Panc1 (cell line): ENCODE data around the gene OOSP3. TPM values are rescaled to one million over a fixed set of nuclear protein-coding genes. Genes with fewer than 3 reads are reported as not detected.

ENCODE experiments used
- ATAC-seq: fragments of 200-7000 bp; cut with Tn5 transposase; 2 replicates; pipeline ENCODE4 v1.9.1; 2020; ENCODE audit warnings: mild to moderate bottlenecking, moderate library complexity
- BruUV-seq: library from RNA; stranded (reverse); fragments of 400-500 nt; replicated peaks from 2 replicates; lab custom pipeline; 2021; lab: Mats Ljungman, UMichigan
- CTCF ChIA-PET: fragments of 300-600 bp; sonication (Branson Sonifier 250); formaldehyde crosslinking; loops from one replicate; lab custom pipeline; 2022; ENCODE audit warnings: antibody characterized with exemption; lab: Charles Lee
- POLR2A ChIA-PET: fragments of 300-600 bp; sonication (Branson Sonifier 250); formaldehyde crosslinking; loops from one replicate; lab custom pipeline; 2022; ENCODE audit warnings: antibody characterized with exemption; lab: Charles Lee
- DNase-seq: peaks from one replicate; pipeline ENCODE4 v3.0.0-alpha.2; 2010; ENCODE audit warnings: low read depth, low spot score
- H3K27ac ChIP-seq: 2 replicates; pipeline ENCODE4 v1.5.1; 2011; ENCODE audit warnings: mild to moderate bottlenecking, low read length, inconsistent platforms
- H3K27me3 ChIP-seq: fragments of 200-500 bp; sonication (Bioruptor generic); 2 replicates; pipeline ENCODE4 v1.6.0; 2014; ENCODE audit warnings: low read length, inconsistent platforms; ENCODE audit not compliant: control insufficient read depth, insufficient read depth
- H3K36me3 ChIP-seq: fragments of 200-500 bp; sonication (Bioruptor generic); 2 replicates; pipeline ENCODE4 v1.5.1; 2014; ENCODE audit warnings: inconsistent platforms, mild to moderate bottlenecking, low read length, moderate library complexity; ENCODE audit not compliant: control insufficient read depth, insufficient read depth
- H3K4me1 ChIP-seq: 2 replicates; pipeline ENCODE4 v1.5.1; 2011; ENCODE audit warnings: inconsistent platforms, mild to moderate bottlenecking, low read length, moderate library complexity; ENCODE audit not compliant: control insufficient read depth, insufficient read depth
- H3K4me3 ChIP-seq, 2 experiments: 2 replicates each; pipeline ENCODE4 v1.5.1; 2011 to 2012; ENCODE audit warnings: low read depth in 2 of 2, low read length in 2 of 2, mild to moderate bottlenecking in 2 of 2, inconsistent platforms in 1 of 2, moderate library complexity in 1 of 2
- H3K9me3 ChIP-seq: fragments of 200-500 bp; sonication (Bioruptor generic); 2 replicates; pipeline ENCODE4 v1.5.1; 2014; ENCODE audit warnings: low read depth, mild to moderate bottlenecking, inconsistent platforms, low read length, moderate library complexity; ENCODE audit not compliant: control insufficient read depth, insufficient read depth
- POLR2AphosphoS5 ChIP-seq: IDR thresholded peaks from 2 replicates; pipeline ENCODE4 v1.6.1; 2012; ENCODE audit warnings: mild to moderate bottlenecking, low read depth, low read length, moderate library complexity
- SIN3A ChIP-seq: IDR thresholded peaks from 2 replicates; pipeline ENCODE4 v1.6.1; 2012; ENCODE audit warnings: low read depth, mild to moderate bottlenecking, low read length, moderate library complexity, borderline replicate concordance; ENCODE audit not compliant: insufficient read depth
- TCF7L2 ChIP-seq: IDR thresholded peaks from 2 replicates; pipeline ENCODE4 v1.6.1; 2011; ENCODE audit warnings: mild to moderate bottlenecking, low read depth, low read length, inconsistent platforms
- in situ Hi-C: cut with HindIII; loops from 2 replicates; pipeline ENCODE4 v1.10.0; 2016; ENCODE audit warnings: low sequenced_read_pairs, low pct_unique_long_range_greater_than_20kb
- intact Hi-C: fragments of 100-400 bp; cut with micrococcal nuclease; formaldehyde crosslinking; loops from one replicate; pipeline ENCODE4 v1.10.0; 2022; ENCODE audit not compliant: unreplicated experiment
- total RNA-seq: library from RNA; stranded (reverse); gene quantifications from one replicate; pipeline ENCODE4 v1.2.1, GENCODE V29; 2021; ENCODE audit not compliant: unreplicated experiment
- TF ChIP-seq, protein P1 (sequence below): fragments of 450-650 bp; IDR thresholded peaks from 2 replicates; pipeline ENCODE4 v1.5.1; 2017; ENCODE audit warnings: mild to moderate bottlenecking
- TF ChIP-seq, protein P2 (sequence below), 2 experiments: IDR thresholded peaks; 2 replicates each; pipeline ENCODE4 v1.6.1; 2011 to 2012; ENCODE audit warnings: low read depth in 2 of 2, control low read depth in 1 of 2, low read length in 1 of 2, mild to moderate bottlenecking in 1 of 2, moderate library complexity in 1 of 2; ENCODE audit not compliant: insufficient read depth in 1 of 2

OOSP3 gene
- total RNA-seq, 1 experiment from 2014 or later: not detected

DNA sequence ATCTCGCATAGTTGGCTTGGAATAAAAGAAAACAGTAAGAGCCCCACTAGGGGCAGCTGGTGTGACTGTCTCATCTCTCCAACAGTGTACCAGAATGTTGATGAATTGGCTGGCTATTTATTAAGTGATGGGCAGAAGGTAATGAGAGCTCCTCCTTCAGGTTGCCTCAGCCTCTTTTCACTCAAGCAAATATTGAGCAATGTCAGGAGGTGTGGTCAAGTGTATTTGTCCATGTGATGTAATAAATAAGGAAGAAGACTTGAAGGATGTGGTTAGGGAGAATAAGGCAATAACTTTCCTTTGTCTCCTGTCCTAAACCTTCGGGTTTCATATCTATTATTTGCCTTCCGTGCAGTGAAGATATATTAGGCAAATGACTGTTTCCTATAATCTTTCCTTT, 12.2 kb upstream of the OOSP3 start, which contains the start of gene TCN1:
Gene TCN1, minus strand, starts transcription at position 91 of the 400 bp plus-strand sequence. Its CDS starts 17 bp downstream, at position 74.
- H3K27ac ChIP-seq: no peak within 1 kb of the TSS
- H3K9me3 ChIP-seq: no peaks in the 10 kb centered on the region
- intact Hi-C loops (no loop called here), in situ Hi-C loops (no loop called here)
- H3K4me1 ChIP-seq: no peaks in the 10 kb centered on the region
- no peak for DNase-seq
- no peak for ATAC-seq
- H3K4me3 ChIP-seq: no peak within 1 kb of the TSS
- no peaks in the 10 kb centered on the region for H3K36me3 ChIP-seq
- TF ChIP-seq, protein P1, sequence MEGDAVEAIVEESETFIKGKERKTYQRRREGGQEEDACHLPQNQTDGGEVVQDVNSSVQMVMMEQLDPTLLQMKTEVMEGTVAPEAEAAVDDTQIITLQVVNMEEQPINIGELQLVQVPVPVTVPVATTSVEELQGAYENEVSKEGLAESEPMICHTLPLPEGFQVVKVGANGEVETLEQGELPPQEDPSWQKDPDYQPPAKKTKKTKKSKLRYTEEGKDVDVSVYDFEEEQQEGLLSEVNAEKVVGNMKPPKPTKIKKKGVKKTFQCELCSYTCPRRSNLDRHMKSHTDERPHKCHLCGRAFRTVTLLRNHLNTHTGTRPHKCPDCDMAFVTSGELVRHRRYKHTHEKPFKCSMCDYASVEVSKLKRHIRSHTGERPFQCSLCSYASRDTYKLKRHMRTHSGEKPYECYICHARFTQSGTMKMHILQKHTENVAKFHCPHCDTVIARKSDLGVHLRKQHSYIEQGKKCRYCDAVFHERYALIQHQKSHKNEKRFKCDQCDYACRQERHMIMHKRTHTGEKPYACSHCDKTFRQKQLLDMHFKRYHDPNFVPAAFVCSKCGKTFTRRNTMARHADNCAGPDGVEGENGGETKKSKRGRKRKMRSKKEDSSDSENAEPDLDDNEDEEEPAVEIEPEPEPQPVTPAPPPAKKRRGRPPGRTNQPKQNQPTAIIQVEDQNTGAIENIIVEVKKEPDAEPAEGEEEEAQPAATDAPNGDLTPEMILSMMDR: no peak
- ChIA-PET CTCF (no interaction called here), POLR2A (no interaction called here)
- BruUV-seq: no TSS peak
- no peaks in the 10 kb centered on the region for H3K27me3 ChIP-seq

DNA sequence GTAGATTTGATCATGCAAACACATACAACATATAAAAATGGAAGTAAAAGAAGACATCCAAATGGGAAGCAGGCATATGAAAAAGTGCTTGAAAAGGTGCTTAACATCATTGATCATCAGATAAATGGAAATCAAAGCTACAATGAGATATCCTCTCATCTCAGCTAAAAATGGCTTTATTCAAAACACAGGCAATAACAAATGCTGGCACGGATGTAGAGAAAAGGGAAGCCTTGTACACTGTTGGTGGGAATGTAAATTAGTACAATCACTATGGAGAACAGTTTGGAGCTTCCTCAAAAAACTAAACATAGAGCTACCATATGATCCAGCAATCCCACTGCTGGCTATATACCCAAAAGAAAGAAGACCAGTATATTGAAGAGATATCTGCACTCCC, 11.7 kb upstream of the OOSP3 start:
- DNase-seq: no peak
- Histone ChIP-seq H3K9me3 (no peaks in the 10 kb centered on the region), H3K27ac (no peak overlapping the region), H3K4me1 (no peaks in the 10 kb centered on the region), H3K36me3 (no peaks in the 10 kb centered on the region), H3K27me3 (no peaks in the 10 kb centered on the region), H3K4me3 (no peak overlapping the region)
- CTCF ChIA-PET: no interaction called here
- no peak for ATAC-seq
- in situ Hi-C loops: no loop called here
- intact Hi-C loops: no loop called here
- TF ChIP-seq, protein P1: no peak
- TF ChIP-seq SIN3A (no peak), TCF7L2 (no peak), POLR2AphosphoS5 (no peak)
- TF ChIP-seq, protein P2, sequence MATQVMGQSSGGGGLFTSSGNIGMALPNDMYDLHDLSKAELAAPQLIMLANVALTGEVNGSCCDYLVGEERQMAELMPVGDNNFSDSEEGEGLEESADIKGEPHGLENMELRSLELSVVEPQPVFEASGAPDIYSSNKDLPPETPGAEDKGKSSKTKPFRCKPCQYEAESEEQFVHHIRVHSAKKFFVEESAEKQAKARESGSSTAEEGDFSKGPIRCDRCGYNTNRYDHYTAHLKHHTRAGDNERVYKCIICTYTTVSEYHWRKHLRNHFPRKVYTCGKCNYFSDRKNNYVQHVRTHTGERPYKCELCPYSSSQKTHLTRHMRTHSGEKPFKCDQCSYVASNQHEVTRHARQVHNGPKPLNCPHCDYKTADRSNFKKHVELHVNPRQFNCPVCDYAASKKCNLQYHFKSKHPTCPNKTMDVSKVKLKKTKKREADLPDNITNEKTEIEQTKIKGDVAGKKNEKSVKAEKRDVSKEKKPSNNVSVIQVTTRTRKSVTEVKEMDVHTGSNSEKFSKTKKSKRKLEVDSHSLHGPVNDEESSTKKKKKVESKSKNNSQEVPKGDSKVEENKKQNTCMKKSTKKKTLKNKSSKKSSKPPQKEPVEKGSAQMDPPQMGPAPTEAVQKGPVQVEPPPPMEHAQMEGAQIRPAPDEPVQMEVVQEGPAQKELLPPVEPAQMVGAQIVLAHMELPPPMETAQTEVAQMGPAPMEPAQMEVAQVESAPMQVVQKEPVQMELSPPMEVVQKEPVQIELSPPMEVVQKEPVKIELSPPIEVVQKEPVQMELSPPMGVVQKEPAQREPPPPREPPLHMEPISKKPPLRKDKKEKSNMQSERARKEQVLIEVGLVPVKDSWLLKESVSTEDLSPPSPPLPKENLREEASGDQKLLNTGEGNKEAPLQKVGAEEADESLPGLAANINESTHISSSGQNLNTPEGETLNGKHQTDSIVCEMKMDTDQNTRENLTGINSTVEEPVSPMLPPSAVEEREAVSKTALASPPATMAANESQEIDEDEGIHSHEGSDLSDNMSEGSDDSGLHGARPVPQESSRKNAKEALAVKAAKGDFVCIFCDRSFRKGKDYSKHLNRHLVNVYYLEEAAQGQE (IDR thresholded peaks at IDR 0.05; ENCODE audit: insufficient read depth in 1 of 2, low read depth in 2 of 2, low read length in 1 of 2): no peak
- POLR2A ChIA-PET: no interaction called here
- no TSS peak for BruUV-seq
